ENCODE data around the gene DGKK.

GRCh38 chrX:50407976-50408375, 62.6 kb downstream of the DGKK start:
- TF ChIP-seq BACH2 (CRISPR knock-in tag; IDR thresholded peaks at IDR 0.05; ENCODE audit: borderline replicate concordance) (no peak), ZFP30 (CRISPR knock-in tag; IDR thresholded peaks at IDR 0.05) (no peak), CSRNP3 (CRISPR knock-in tag; IDR thresholded peaks at IDR 0.05) (no peak), ARNTL (CRISPR knock-in tag; IDR thresholded peaks at IDR 0.05; ENCODE audit: borderline replicate concordance, low read depth) (no peak), CREB5 (CRISPR knock-in tag; IDR thresholded peaks at IDR 0.05; ENCODE audit: low read depth) (no peak), ZNF565 (CRISPR knock-in tag; conservative IDR thresholded peaks at IDR 0.05; ENCODE audit: low read depth) (no peak), ZNF8 (CRISPR knock-in tag; IDR thresholded peaks at IDR 0.05) (no peak), ISL1 (CRISPR knock-in tag; IDR thresholded peaks at IDR 0.05) (no peak), POU6F1 (CRISPR knock-in tag; IDR thresholded peaks at IDR 0.05; ENCODE audit: borderline replicate concordance, low read depth) (no peak), ZFP3 (CRISPR knock-in tag; IDR thresholded peaks at IDR 0.05) (no peak), OSR1 (CRISPR knock-in tag; IDR thresholded peaks at IDR 0.05) (no peak), PATZ1 (CRISPR knock-in tag; IDR thresholded peaks at IDR 0.05; ENCODE audit: borderline replicate concordance) (no peak)

Measured in SK-N-SH treated with all-trans-retinoic acid at 6 μM for 48 hours (cell line).